K562 (cell line): ENCODE results near the gene EIF3M. TPM values are rescaled to one million over a fixed set of nuclear protein-coding genes. Genes with fewer than 3 reads are reported as not detected.
A peak's percentile ranks its signal among the peaks of the same experiment; 100 is the strongest.

ENCODE experiments used
- C11orf30 ChIP-seq: fragments of 450-650 bp; IDR thresholded peaks from 2 replicates; pipeline ENCODE4 v1.6.1; 2016; ENCODE audit warnings: low read depth, mild to moderate bottlenecking
- CUX1 ChIP-seq: fragments of 200-800 bp; sonication (Bioruptor generic); IDR thresholded peaks from 2 replicates; pipeline ENCODE4 v1.6.1; 2016; ENCODE audit warnings: missing genetic modification characterization, missing compliant biosample characterization
- ETS2 ChIP-seq: IDR thresholded peaks from 2 replicates; pipeline ENCODE4 v1.6.1; 2016; ENCODE audit warnings: borderline replicate concordance, missing genetic modification characterization, mild to moderate bottlenecking, moderate library complexity, missing compliant biosample characterization; ENCODE audit not compliant: poor library complexity, severe bottlenecking
- GTF2A2 ChIP-seq: IDR thresholded peaks from 2 replicates; pipeline ENCODE4 v1.6.1; 2016; ENCODE audit warnings: mild to moderate bottlenecking, missing genetic modification characterization, missing compliant biosample characterization
- MAFK ChIP-seq: IDR thresholded peaks from 2 replicates; pipeline ENCODE4 v1.6.1; 2011; ENCODE audit warnings: low read length, improper control_type of control experiment
- NRF1 ChIP-seq, 2 experiments: fragments of 450-650 bp; IDR thresholded peaks in 1 of 2; conservative IDR thresholded peaks in 1 of 2; 2 replicates each; pipeline ENCODE4 v1.6.1; 2014; ENCODE audit warnings: mild to moderate bottlenecking in 2 of 2
- PTBP1 ChIP-seq: fragments of 200-400 bp; formaldehyde crosslinking; IDR thresholded peaks from 2 replicates; pipeline ENCODE4 v1.6.1; 2017; ENCODE audit warnings: low read depth, low read length
- SFPQ ChIP-seq: fragments of 200-400 bp; formaldehyde crosslinking; IDR thresholded peaks from 2 replicates; pipeline ENCODE4 v1.6.1; 2017; ENCODE audit warnings: mild to moderate bottlenecking, low read depth, low read length, moderate library complexity
- TSC22D4 ChIP-seq: fragments of 450-650 bp; IDR thresholded peaks from 2 replicates; pipeline ENCODE4 v1.6.1; 2016; ENCODE audit warnings: missing genetic modification characterization, missing biosample characterization, control low read depth
- polyA plus RNA-seq, 8 experiments: library from polyadenylated mRNA; depleted of rRNA in 4 of 8; stranded (reverse) in 5 of 8; unstranded in 3 of 8; fragments of >200 nt; fragmentation: Nextera tagmentation in 2 of 8; fragmentation: Illumina TruSeq in 1 of 8; extraction: Ambion mirVana in 2 of 8; extraction: Trizol in 1 of 8; gene quantifications; 2 replicates each; pipeline versions ENCODE4 v1.2.1 to v1.2.3, GENCODE V29; 2011 to 2014; ENCODE audit warnings: inconsistent platforms in 1 of 8, missing spikeins in 1 of 8
- total RNA-seq, 7 experiments: library from RNA; depleted of rRNA in 6 of 7; stranded (reverse); fragments of >200 nt in 6 of 7; fragmentation: Illumina TruSeq in 2 of 7; extraction: Trizol in 2 of 7; gene quantifications; 2 replicates each; pipeline versions ENCODE4 v1.2.1 to v1.2.3, GENCODE V29; 2011 to 2021; ENCODE audit warnings: low replicate concordance in 1 of 7

The EIF3M gene
- total and polyA plus RNA-seq, 9 of the 15 experiments (the other 6 are each of a cell fraction or from before 2014, with no cell fraction given), result 602 to 2,015 (median 1,058) TPM

GRCh38 chr11:32641361-32641760, 57.7 kb downstream of the EIF3M start (continued):
- TF ChIP-seq ETS2 (no peak), MAFK (peak; percentile 49; the same call in 1 of the 2 replicates), PTBP1 (no peak), TSC22D4 (tag) (no peak), CUX1 (CRISPR knock-in tag) (no peak), GTF2A2 (tag) (no peak), SFPQ (no peak), NRF1 (conservative IDR thresholded peaks at IDR 0.05 in 1 of 2, IDR thresholded peaks at IDR 0.05 in 1 of 2) (no peak), C11orf30 (peak; percentile 32)
